Ishikawa (cell line): ENCODE results near the gene ELANE.

Source experiments
- CEBPB ChIP-seq: IDR thresholded peaks from 2 replicates; pipeline ENCODE4 v1.6.1; 2012
- CREB1 ChIP-seq: IDR thresholded peaks from 2 replicates; pipeline ENCODE4 v1.6.1; 2012; ENCODE audit warnings: low read depth
- EGR1 ChIP-seq: IDR thresholded peaks from 2 replicates; pipeline ENCODE4 v1.6.1; 2012
- EP300 ChIP-seq: IDR thresholded peaks from 2 replicates; pipeline ENCODE4 v1.6.1; 2012; ENCODE audit warnings: borderline replicate concordance
- FOXM1 ChIP-seq: IDR thresholded peaks from 2 replicates; pipeline ENCODE4 v1.6.1; 2012; ENCODE audit warnings: low read depth, borderline replicate concordance
- NFIC ChIP-seq: IDR thresholded peaks from 2 replicates; pipeline ENCODE4 v1.6.1; 2012
- RAD21 ChIP-seq: IDR thresholded peaks from 2 replicates; pipeline ENCODE4 v1.6.1; 2012; ENCODE audit warnings: low read depth
- TAF1 ChIP-seq: IDR thresholded peaks from 2 replicates; pipeline ENCODE4 v1.6.1; 2012; ENCODE audit warnings: low read depth, mild to moderate bottlenecking
- TCF12 ChIP-seq: IDR thresholded peaks from 2 replicates; pipeline ENCODE4 v1.6.1; 2012; ENCODE audit warnings: low read depth
- TEAD4 ChIP-seq: IDR thresholded peaks from 2 replicates; pipeline ENCODE4 v1.6.1; 2012
- YY1 ChIP-seq: IDR thresholded peaks from 2 replicates; pipeline ENCODE4 v1.6.1; 2012; ENCODE audit warnings: low read depth
- ZBTB7A ChIP-seq: IDR thresholded peaks from 2 replicates; pipeline ENCODE4 v1.6.1; 2012; ENCODE audit warnings: low read depth
- TF ChIP-seq, protein P1 (sequence below): IDR thresholded peaks from 2 replicates; pipeline ENCODE4 v1.6.1; 2012
- TF ChIP-seq, protein P2 (sequence below): IDR thresholded peaks from 2 replicates; pipeline ENCODE4 v1.6.1; 2012
- TF ChIP-seq, protein P3 (sequence below): IDR thresholded peaks from 2 replicates; pipeline ENCODE4 v1.6.1; 2012; ENCODE audit warnings: low read depth, mild to moderate bottlenecking

The ELANE gene

DNA sequence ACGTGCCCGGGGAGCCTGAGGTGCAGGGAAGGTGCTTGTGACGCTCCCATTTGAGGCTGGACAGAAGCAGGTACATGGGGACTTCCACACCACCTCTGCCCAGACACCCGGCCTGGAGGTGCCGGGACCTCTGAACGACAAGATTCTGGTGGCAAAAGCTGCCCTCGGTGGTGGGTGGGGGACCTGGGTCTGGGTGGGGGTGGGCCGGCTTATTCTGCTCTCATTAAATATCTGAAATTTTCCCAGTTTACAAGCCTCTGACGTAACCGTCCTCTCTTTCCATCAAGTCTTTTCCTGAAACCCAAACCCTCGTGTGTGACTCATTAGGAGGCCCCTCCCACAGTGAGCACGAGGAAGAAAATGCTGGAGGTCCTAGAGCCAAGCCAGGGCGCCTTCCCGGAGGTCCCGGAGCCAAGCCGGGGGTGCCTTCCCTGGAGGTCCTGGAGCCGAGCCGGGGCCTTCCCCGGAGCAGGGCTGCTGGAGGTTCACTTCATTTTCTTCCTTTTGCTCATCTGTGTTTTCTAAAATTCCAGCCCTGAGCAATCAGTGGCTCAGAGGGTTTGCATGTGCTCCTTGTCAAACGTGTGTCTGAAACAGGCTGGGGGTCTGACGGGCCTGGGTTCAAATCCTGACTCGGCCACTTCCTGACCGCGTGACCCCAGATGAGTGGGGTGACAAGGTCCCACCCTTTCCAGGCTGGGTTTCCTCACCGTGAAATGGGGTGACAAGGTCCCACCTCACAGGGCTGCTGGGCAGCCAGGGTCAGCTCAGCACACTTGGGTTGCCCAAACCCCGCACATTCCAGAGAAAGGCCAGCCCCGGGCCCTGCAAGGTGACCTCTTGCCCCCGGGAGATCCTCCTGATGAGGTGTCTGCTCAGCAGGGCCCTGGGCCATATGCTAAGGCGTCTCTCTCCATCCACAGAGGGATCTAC is 17.4 kb downstream of the ELANE start:
- TF ChIP-seq, protein P1, sequence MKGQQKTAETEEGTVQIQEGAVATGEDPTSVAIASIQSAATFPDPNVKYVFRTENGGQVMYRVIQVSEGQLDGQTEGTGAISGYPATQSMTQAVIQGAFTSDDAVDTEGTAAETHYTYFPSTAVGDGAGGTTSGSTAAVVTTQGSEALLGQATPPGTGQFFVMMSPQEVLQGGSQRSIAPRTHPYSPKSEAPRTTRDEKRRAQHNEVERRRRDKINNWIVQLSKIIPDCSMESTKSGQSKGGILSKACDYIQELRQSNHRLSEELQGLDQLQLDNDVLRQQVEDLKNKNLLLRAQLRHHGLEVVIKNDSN = no peak
- TF ChIP-seq, protein P2, sequence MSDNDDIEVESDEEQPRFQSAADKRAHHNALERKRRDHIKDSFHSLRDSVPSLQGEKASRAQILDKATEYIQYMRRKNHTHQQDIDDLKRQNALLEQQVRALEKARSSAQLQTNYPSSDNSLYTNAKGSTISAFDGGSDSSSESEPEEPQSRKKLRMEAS = peak; percentile 69
- TF ChIP-seq YY1 (no peak), TAF1 (no peak), TEAD4 (no peak), ZBTB7A (no peak), FOXM1 (no peak), RAD21 (no peak), EP300 (no peak), NFIC (no peak), CREB1 (0 out of 2 replicates have a peak, but pooled peaks have one; percentile 15), EGR1 (no peak), CEBPB (0 out of 2 replicates have a peak, but pooled peaks have one; percentile 8), TCF12 (no peak)
- TF ChIP-seq, protein P3, sequence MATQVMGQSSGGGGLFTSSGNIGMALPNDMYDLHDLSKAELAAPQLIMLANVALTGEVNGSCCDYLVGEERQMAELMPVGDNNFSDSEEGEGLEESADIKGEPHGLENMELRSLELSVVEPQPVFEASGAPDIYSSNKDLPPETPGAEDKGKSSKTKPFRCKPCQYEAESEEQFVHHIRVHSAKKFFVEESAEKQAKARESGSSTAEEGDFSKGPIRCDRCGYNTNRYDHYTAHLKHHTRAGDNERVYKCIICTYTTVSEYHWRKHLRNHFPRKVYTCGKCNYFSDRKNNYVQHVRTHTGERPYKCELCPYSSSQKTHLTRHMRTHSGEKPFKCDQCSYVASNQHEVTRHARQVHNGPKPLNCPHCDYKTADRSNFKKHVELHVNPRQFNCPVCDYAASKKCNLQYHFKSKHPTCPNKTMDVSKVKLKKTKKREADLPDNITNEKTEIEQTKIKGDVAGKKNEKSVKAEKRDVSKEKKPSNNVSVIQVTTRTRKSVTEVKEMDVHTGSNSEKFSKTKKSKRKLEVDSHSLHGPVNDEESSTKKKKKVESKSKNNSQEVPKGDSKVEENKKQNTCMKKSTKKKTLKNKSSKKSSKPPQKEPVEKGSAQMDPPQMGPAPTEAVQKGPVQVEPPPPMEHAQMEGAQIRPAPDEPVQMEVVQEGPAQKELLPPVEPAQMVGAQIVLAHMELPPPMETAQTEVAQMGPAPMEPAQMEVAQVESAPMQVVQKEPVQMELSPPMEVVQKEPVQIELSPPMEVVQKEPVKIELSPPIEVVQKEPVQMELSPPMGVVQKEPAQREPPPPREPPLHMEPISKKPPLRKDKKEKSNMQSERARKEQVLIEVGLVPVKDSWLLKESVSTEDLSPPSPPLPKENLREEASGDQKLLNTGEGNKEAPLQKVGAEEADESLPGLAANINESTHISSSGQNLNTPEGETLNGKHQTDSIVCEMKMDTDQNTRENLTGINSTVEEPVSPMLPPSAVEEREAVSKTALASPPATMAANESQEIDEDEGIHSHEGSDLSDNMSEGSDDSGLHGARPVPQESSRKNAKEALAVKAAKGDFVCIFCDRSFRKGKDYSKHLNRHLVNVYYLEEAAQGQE = no peak

DNA sequence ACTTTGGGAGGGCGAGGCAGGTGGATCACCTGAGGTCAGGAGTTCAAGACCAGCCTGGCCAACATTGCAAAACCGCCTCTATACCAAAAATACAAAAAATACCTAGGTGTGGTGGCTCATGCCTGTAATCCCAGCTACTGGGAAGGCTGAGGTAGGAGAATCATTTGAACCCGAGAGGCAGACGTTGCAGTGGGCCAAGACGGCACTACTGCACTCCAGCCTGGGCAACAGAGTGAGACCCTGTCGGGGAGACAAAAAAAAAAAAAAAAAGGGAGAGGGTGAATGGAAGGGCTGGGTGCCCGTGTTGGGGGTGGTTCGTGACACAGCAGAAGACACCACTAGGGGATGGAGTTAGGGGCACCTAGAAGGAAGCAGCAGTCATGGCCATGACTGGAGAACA is 18.2 kb downstream of the ELANE start:
- TF ChIP-seq EP300 (no peak), CREB1 (no peak)

DNA sequence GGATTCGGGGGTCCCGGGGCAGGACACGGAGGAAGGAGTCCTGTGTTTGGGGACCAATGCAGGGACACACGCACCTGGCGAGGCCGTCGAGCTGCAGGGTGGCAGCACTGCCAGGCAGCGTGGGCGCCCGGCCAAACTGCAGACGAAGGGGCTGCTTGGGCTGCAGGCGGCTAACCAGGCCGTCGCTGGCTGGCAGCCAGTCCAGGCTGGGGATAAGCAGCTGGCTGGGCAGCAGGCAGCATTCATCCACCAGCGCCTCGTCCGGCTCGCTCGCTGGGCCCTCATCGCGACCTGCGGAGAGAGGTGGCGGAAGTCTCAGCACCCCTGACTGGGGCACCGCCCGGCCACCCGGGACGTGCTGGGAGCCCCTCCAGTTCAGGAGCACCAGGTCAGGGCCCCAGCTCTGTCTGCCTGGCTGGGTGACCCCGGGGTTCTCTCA is 18.9 kb downstream of the ELANE start:
- no peak for TF ChIP-seq EGR1
- TF ChIP-seq NFIC = peak; percentile 71

DNA sequence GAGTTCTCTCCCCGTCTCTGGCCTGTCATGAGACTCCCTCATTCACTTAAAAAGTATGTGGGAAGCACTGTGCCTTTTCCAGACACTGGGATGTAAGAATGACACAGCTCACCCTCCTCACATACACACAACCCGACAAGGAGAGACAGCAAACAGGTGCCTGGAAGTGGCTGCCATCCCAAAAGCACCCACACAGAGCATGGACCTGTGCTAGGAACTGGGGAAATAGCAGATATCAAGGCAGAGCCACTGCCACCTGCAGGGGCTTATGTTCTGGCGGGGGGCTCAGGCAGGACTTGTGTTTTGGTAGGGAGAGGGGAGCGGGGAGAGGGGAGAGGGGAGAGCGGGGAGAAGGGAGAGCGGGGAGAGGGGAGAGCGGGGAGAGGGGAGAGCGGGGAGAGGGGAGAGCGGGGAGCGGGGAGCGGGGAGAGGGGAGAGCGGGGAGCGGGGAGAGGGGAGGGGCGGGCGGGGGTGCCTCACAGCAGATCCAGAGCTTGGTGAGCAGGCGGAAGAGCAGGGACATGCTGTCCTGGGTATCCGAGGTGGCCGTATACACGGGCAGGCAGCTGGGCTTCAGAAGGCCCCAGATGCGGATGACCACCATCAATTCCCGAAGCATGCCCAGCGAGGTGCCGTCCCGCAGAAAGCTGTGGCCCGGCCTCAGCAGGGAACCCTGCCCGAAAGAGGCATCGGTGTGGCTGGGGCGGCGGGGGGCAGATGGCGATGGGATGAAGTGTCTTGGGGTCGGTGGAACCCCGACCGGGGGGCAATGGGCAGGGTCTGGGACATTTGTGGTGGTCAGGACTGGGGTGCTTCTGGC is 19.6 kb downstream of the ELANE start:
- TF ChIP-seq TCF12 = no peak
- TF ChIP-seq FOXM1 = no peak
- TF ChIP-seq TEAD4 = no peak
- TF ChIP-seq CEBPB = no peak
- TF ChIP-seq YY1 = no peak
- TF ChIP-seq, protein P1 = no peak
- TF ChIP-seq, protein P2 = no peak
- TF ChIP-seq, protein P3 = no peak
- no peak for TF ChIP-seq RAD21
- TF ChIP-seq EGR1 = no peak
- TF ChIP-seq NFIC = no peak
- TF ChIP-seq CREB1 = no peak
- TF ChIP-seq ZBTB7A = no peak
- no peak for TF ChIP-seq TAF1
- TF ChIP-seq EP300 = no peak

DNA sequence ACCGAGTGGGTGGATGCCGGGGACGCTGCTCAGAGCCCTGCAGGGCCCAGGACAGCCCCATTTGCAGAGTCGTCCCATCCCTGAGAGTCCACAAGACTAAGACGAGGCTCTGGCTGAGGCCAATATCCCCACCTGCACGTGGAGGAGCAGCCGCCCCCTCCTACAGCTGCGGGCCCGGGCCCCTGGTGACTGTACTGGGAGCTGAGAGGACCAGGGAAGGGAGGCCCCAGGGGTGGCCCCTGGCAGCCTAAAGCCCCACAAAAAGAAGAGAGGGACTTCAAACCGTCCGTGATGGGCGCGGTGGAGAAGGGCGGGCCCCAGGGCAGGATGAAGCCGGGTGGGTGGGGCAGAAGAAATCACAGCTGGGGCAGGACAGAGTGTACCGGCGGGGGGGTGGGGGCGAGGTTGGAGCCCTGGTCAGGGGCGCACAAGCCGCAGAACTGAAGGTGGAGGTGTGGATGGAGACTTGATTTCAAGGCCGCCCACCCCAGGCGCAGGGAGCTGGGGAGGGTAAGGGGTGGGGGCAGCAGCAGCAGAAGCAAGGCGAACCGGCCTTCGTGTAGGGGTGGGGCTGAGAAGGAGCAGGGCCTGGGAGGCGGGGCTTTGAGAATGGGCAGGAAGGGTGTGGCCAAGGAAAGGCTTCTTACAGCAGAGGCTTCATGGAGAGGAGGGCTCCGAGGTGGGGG is 20.3 kb downstream of the ELANE start:
- TF ChIP-seq EP300 (no peak), YY1 (no peak), TAF1 (no peak), CREB1 (no peak)
- TF ChIP-seq, protein P3 = no peak
